Upper lobe of left lung (tissue), 4 donors: ENCODE results near the gene IGFLR1.

ENCODE experiments used
- POLR2A ChIP-seq, 4 donors: fragments of 450-650 bp; IDR thresholded peaks; one replicate each; pipeline ENCODE4 v1.5.1; 2016 to 2017; ENCODE audit warnings: antibody characterized with exemption in 4 of 4, mild to moderate bottlenecking in 2 of 4
- POLR2AphosphoS5 ChIP-seq, 2 donors: sonication (generic); formaldehyde crosslinking; IDR thresholded peaks; one replicate each; pipeline ENCODE4 v1.5.1; 2017; ENCODE audit warnings: antibody characterized with exemption in 2 of 2
- TF ChIP-seq, protein P1 (sequence below), 6 experiments: fragments of 450-650 bp in 4 of 6; fragments of 200-600 bp in 2 of 6; sonication (generic) in 2 of 6; IDR thresholded peaks; one replicate each; pipeline ENCODE4 v1.5.1; 2016 to 2019; ENCODE audit warnings: antibody characterized with exemption in 6 of 6

DNA sequence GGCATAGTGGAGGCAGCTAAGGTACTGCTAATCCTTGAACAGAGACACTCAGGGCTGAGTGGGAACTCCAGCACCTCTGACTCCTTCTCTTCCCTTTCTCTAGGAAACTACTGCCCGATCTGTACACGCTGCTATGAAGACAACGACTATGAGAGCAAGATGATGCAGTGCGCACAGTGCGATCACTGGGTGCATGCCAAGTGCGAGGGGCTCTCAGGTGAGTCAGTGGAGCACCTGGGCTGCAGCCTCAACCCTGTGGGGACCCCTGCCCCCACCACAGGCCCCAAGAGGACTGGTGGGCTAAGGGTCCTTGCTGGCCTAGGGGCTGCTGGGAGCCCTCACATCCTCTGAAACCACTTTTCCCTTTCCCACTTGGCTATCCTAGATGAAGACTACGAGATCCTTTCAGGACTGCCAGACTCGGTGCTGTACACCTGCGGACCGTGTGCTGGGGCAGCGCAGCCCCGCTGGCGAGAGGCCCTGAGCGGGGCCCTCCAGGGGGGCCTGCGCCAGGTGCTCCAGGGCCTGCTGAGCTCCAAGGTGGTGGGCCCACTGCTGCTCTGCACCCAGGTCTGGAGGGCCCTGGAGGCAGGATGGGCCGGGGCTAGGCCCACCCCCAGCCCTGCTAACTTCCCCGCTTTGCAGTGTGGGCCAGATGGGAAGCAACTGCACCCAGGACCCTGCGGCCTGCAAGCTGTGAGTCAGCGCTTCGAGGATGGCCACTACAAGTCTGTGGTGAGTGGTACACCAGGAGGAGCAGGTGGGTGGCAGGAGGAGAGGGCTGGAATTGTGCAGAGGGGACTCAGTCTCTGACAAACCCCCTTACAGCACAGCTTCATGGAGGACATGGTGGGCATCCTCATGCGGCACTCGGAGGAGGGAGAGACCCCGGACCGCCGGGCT lies 14.9 kb downstream of the IGFLR1 start:
- TF ChIP-seq POLR2A (IDR thresholded peaks at IDR 0.05) (no peak), POLR2AphosphoS5 (IDR thresholded peaks at IDR 0.05) (no peak)
- TF ChIP-seq, protein P1, sequence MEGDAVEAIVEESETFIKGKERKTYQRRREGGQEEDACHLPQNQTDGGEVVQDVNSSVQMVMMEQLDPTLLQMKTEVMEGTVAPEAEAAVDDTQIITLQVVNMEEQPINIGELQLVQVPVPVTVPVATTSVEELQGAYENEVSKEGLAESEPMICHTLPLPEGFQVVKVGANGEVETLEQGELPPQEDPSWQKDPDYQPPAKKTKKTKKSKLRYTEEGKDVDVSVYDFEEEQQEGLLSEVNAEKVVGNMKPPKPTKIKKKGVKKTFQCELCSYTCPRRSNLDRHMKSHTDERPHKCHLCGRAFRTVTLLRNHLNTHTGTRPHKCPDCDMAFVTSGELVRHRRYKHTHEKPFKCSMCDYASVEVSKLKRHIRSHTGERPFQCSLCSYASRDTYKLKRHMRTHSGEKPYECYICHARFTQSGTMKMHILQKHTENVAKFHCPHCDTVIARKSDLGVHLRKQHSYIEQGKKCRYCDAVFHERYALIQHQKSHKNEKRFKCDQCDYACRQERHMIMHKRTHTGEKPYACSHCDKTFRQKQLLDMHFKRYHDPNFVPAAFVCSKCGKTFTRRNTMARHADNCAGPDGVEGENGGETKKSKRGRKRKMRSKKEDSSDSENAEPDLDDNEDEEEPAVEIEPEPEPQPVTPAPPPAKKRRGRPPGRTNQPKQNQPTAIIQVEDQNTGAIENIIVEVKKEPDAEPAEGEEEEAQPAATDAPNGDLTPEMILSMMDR (IDR thresholded peaks at IDR 0.05), result no peak
